Measurements from ENCODE around the gene CDC34.

GRCh38 chr19:504616-505015 lies 26.9 kb upstream of the CDC34 start:
- no peak for TF ChIP-seq POLR2A (IDR thresholded peaks at IDR 0.05; ENCODE audit: low read depth, low read length)
- TF ChIP-seq TAF1 (IDR thresholded peaks at IDR 0.05; ENCODE audit: borderline replicate concordance, low read depth, low read length): no peak

All from GM12892 (cell line).